Spleen (tissue), 7 donors: ENCODE results near the gene SNAPC2.

Experiments used
- POLR2A ChIP-seq, 3 donors: fragments of 450-650 bp; IDR thresholded peaks; one replicate each; pipeline ENCODE4 v1.5.1; 2017; ENCODE audit warnings: antibody characterized with exemption in 3 of 3, mild to moderate bottlenecking in 1 of 3
- POLR2AphosphoS5 ChIP-seq, 3 donors: sonication (generic); formaldehyde crosslinking; IDR thresholded peaks; one replicate each; pipeline ENCODE4 v1.5.1; 2017; ENCODE audit warnings: antibody characterized with exemption in 3 of 3
- TF ChIP-seq, protein P1 (sequence below), 11 experiments: fragments of 200-600 bp in 7 of 11; fragments of 450-650 bp in 4 of 11; sonication (generic) in 4 of 11; IDR thresholded peaks in 8 of 11; conservative IDR thresholded peaks in 3 of 11; 1 replicate in 7 of 11; 2 replicates in 4 of 11; pipeline versions ENCODE4 v1.4.0 to v1.8.0; 2016 to 2021; ENCODE audit warnings: antibody characterized with exemption in 11 of 11, inconsistent platforms in 4 of 11, mild to moderate bottlenecking in 1 of 11
- donor health status: DM: no; HTN: no; CAD: no; lungs with moderate emphysema.
- donor health status: DM: no; HTN: no; CAD: no.
- donor health status: DM: no; HTN: no; CAD: no.

DNA sequence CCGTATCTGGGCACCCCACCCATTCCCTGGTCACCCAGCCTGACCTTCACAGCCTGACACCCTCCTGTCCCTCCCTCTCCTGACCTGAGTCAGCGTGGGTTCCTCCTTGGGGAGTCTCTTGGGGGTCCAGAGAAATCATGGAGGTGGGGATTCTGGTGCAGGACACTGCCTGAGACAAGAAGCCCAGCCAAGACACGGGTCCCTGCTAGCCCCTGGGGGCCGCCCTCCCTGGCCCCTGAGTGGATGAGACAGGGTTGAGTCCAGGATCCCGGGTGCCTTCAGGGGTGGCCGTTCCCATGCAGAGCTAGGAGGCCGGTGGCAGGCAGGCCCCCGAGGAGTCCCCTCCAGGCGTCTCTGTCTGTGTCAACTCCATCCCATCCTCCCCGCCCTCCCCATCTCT lies 14.9 kb upstream of the SNAPC2 start:
- TF ChIP-seq, protein P1, sequence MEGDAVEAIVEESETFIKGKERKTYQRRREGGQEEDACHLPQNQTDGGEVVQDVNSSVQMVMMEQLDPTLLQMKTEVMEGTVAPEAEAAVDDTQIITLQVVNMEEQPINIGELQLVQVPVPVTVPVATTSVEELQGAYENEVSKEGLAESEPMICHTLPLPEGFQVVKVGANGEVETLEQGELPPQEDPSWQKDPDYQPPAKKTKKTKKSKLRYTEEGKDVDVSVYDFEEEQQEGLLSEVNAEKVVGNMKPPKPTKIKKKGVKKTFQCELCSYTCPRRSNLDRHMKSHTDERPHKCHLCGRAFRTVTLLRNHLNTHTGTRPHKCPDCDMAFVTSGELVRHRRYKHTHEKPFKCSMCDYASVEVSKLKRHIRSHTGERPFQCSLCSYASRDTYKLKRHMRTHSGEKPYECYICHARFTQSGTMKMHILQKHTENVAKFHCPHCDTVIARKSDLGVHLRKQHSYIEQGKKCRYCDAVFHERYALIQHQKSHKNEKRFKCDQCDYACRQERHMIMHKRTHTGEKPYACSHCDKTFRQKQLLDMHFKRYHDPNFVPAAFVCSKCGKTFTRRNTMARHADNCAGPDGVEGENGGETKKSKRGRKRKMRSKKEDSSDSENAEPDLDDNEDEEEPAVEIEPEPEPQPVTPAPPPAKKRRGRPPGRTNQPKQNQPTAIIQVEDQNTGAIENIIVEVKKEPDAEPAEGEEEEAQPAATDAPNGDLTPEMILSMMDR (IDR thresholded peaks at IDR 0.05 in 8 of 11, conservative IDR thresholded peaks at IDR 0.05 in 3 of 11): no peak
- TF ChIP-seq POLR2A (IDR thresholded peaks at IDR 0.05) (no peak), POLR2AphosphoS5 (IDR thresholded peaks at IDR 0.05) (no peak)
